ENCODE measurements around the gene OR2B2. TPM values are rescaled to one million over a fixed set of nuclear protein-coding genes. Genes with fewer than 3 reads are reported as not detected.

Gene OR2B2
- polyA plus RNA-seq, 1 donor (not counting 4 experiments of a cell fraction or from before 2014, with no cell fraction given): not detected

GRCh38 chr6:27873021-27873940, 38.9 kb downstream of the OR2B2 start:
- FAIRE-seq: no peak
- peak overlapping the region; percentile 99 for H3K4me2 ChIP-seq (ENCODE audit: control insufficient read depth, extremely low read depth, insufficient read depth, low read depth, low read length)
- dilution Hi-C loops (cut with MboI; ENCODE audit: extremely low pct_ligation_motif_present, low sequenced_read_pairs): no loop called here

DNA sequence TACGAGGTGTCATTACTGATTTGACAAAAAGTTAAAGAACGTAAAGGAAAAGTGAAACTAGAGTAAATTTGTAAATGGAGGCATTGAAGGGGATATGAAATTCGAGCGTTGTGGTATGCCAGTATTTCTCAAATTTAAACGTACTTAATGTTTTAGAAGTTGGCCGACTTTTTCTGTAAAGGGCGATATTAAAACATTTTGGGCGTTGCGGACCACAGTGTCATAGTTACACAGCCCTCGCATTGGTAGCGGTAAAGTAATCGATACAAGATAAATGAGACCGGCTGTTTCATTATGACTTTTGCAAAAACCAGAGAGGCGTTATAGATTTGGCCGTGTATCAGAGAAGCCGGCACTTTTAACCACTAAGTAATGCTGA, 39.6 kb downstream of the OR2B2 start:
- H3K9me3 ChIP-seq (ENCODE audit: control insufficient read depth, low read depth, low read length): no peaks in the 10 kb centered on the region
- H2AFZ ChIP-seq (ENCODE audit: control insufficient read depth, low read length): peak overlapping the region; percentile 78
- H3K79me2 ChIP-seq (ENCODE audit: control insufficient read depth, insufficient read depth, low read length): no peaks in the 10 kb centered on the region
- H3K36me3 ChIP-seq (ENCODE audit: control insufficient read depth in 2 of 2, extremely low read depth in 1 of 2, insufficient read depth in 2 of 2, low read length in 2 of 2): no peaks in the 10 kb centered on the region
- H3K4me3 ChIP-seq (ENCODE audit: control insufficient read depth in 2 of 3, extremely low read depth in 1 of 3, insufficient read depth in 2 of 3, low read depth in 1 of 3, low read length in 3 of 3): peak overlapping the region; percentile 45 to 77 (median 64)
- H3K27ac ChIP-seq (ENCODE audit: control insufficient read depth, insufficient read depth, low read length): peak overlapping the region; percentile 91
- H3K4me1 ChIP-seq (ENCODE audit: control insufficient read depth, extremely low read depth, insufficient read depth, low read length): peaks cover 26% of the 10 kb centered on the region
- no peaks in the 10 kb centered on the region for H3K27me3 ChIP-seq (ENCODE audit: control insufficient read depth, extremely low read depth, insufficient read depth, low read length)
- TF ChIP-seq EZH2 (IDR thresholded peaks at IDR 0.05; ENCODE audit: low read length) (no peak), CTCF (optimal IDR thresholded peaks at IDR 0.05 in 1 of 3, IDR thresholded peaks at IDR 0.05 in 1 of 3, conservative IDR thresholded peaks at IDR 0.05 in 1 of 3; ENCODE audit: extremely low read depth in 1 of 3, insufficient read depth in 2 of 3, low read length in 3 of 3) (no peak)
- peak overlapping the region; percentile 83 for H3K9ac ChIP-seq (ENCODE audit: control insufficient read depth, extremely low read depth, insufficient read depth, low read length)
- DNase-seq (ENCODE audit: low read depth, low spot score): no peak
- no peaks in the 10 kb centered on the region for H4K20me1 ChIP-seq (ENCODE audit: control insufficient read depth, extremely low read depth, insufficient read depth, low read length)
- no peak for FAIRE-seq
- H3K9me1 ChIP-seq (ENCODE audit: control insufficient read depth, extremely low read depth, insufficient read depth, low read length): no peaks in the 10 kb centered on the region
- dilution Hi-C loops (cut with MboI; ENCODE audit: extremely low pct_ligation_motif_present, low sequenced_read_pairs): no loop called here
- H3K4me2 ChIP-seq (ENCODE audit: control insufficient read depth, extremely low read depth, insufficient read depth, low read depth, low read length): peak overlapping the region; percentile 99

More at GRCh38 chr6:27873021-27873940, 38.9 kb downstream of the OR2B2 start:
- peak overlapping the region; percentile 45 to 77 (median 64) for H3K4me3 ChIP-seq (ENCODE audit: control insufficient read depth in 2 of 3, extremely low read depth in 1 of 3, insufficient read depth in 2 of 3, low read depth in 1 of 3, low read length in 3 of 3)
- H3K36me3 ChIP-seq (ENCODE audit: control insufficient read depth in 2 of 2, extremely low read depth in 1 of 2, insufficient read depth in 2 of 2, low read length in 2 of 2): no peaks in the 10 kb centered on the region
- no peaks in the 10 kb centered on the region for H3K9me3 ChIP-seq (ENCODE audit: control insufficient read depth, low read depth, low read length)
- no peaks in the 10 kb centered on the region for H4K20me1 ChIP-seq (ENCODE audit: control insufficient read depth, extremely low read depth, insufficient read depth, low read length)
- no peaks in the 10 kb centered on the region for H3K9me1 ChIP-seq (ENCODE audit: control insufficient read depth, extremely low read depth, insufficient read depth, low read length)
- H3K4me1 ChIP-seq (ENCODE audit: control insufficient read depth, extremely low read depth, insufficient read depth, low read length): peaks cover 22% of the 10 kb centered on the region
- TF ChIP-seq EZH2 (IDR thresholded peaks at IDR 0.05; ENCODE audit: low read length) (no peak), CTCF (optimal IDR thresholded peaks at IDR 0.05 in 1 of 3, IDR thresholded peaks at IDR 0.05 in 1 of 3, conservative IDR thresholded peaks at IDR 0.05 in 1 of 3; ENCODE audit: extremely low read depth in 1 of 3, insufficient read depth in 2 of 3, low read length in 3 of 3) (no peak)
- H3K79me2 ChIP-seq (ENCODE audit: control insufficient read depth, insufficient read depth, low read length): no peaks in the 10 kb centered on the region
- H3K27me3 ChIP-seq (ENCODE audit: control insufficient read depth, extremely low read depth, insufficient read depth, low read length): no peaks in the 10 kb centered on the region
- peak overlapping the region; percentile 83 for H3K9ac ChIP-seq (ENCODE audit: control insufficient read depth, extremely low read depth, insufficient read depth, low read length)
- DNase-seq (ENCODE audit: low read depth, low spot score): no peak
- peak overlapping the region; percentile 78 for H2AFZ ChIP-seq (ENCODE audit: control insufficient read depth, low read length)
- H3K27ac ChIP-seq (ENCODE audit: control insufficient read depth, insufficient read depth, low read length): peak overlapping the region; percentile 91

Data from keratinocyte (primary cell).